OCI-LY3 (cell line): ENCODE data around the gene MYOD1.

Experiments used
- EZH2phosphoT487 ChIP-seq: fragments of 200-600 bp; shearing (Covaris generic); IDR thresholded peaks from 2 replicates; pipeline ENCODE4 v1.6.1; 2018; ENCODE audit warnings: antibody characterized with exemption, mixed run types, low read depth
- TF ChIP-seq, protein P1 (sequence below): fragments of 200-600, 300-600 bp; sonication (generic); IDR thresholded peaks from 2 replicates; pipeline ENCODE4 v1.5.1; 2014; ENCODE audit warnings: antibody characterized with exemption, low read length, low read depth

DNA sequence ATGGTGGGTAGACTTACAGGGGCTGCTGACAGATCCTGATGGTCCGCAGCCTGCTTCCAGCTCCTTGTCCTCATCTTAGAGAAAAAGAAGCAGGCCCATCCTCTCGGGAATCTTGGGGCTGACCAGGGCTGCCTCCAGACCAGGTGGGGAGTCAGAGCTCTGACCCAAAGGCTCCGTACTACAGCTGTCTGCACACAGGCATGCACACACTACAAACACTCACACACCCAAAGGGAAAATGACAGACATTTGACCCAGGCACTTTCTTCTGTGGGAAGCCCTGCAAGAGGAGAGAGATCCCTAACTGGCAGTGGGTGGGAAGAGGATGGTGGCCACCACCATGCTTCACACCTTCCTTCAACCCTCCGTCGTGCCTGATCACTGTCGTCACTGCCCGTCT is 46.9 kb upstream of the MYOD1 start:
- TF ChIP-seq, protein P1, sequence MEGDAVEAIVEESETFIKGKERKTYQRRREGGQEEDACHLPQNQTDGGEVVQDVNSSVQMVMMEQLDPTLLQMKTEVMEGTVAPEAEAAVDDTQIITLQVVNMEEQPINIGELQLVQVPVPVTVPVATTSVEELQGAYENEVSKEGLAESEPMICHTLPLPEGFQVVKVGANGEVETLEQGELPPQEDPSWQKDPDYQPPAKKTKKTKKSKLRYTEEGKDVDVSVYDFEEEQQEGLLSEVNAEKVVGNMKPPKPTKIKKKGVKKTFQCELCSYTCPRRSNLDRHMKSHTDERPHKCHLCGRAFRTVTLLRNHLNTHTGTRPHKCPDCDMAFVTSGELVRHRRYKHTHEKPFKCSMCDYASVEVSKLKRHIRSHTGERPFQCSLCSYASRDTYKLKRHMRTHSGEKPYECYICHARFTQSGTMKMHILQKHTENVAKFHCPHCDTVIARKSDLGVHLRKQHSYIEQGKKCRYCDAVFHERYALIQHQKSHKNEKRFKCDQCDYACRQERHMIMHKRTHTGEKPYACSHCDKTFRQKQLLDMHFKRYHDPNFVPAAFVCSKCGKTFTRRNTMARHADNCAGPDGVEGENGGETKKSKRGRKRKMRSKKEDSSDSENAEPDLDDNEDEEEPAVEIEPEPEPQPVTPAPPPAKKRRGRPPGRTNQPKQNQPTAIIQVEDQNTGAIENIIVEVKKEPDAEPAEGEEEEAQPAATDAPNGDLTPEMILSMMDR: no peak
- no peak for TF ChIP-seq EZH2phosphoT487
